Effector memory CD4-positive, alpha-beta T cell (primary cell): ENCODE results near the gene OPN3.

ENCODE experiments used
- DNase-seq, 3 donors: peaks; one replicate each; pipeline ENCODE4 v3.0.0-alpha.2; 2020
- H3K27ac ChIP-seq: 2 replicates; pipeline ENCODE4 v1.7.0; 2013; ENCODE audit warnings: mild to moderate bottlenecking, low read length, moderate library complexity; ENCODE audit not compliant: insufficient read depth, poor library complexity, severe bottlenecking
- H3K27me3 ChIP-seq: replicated peaks from 2 replicates; pipeline ENCODE4 v1.7.0; 2013; ENCODE audit warnings: mild to moderate bottlenecking, low read length; ENCODE audit not compliant: insufficient read depth, control insufficient read depth, poor library complexity, severe bottlenecking
- H3K36me3 ChIP-seq: 2 replicates; pipeline ENCODE4 v1.7.0; 2013; ENCODE audit warnings: mild to moderate bottlenecking, low read length, moderate library complexity; ENCODE audit not compliant: control insufficient read depth, insufficient read depth
- H3K4me1 ChIP-seq: 2 replicates; pipeline ENCODE4 v1.7.0; 2013; ENCODE audit warnings: low read length, mild to moderate bottlenecking; ENCODE audit not compliant: control insufficient read depth, insufficient read depth, poor library complexity, severe bottlenecking
- H3K4me3 ChIP-seq: 2 replicates; pipeline ENCODE4 v1.7.0; 2013; ENCODE audit warnings: low read length, low read depth, mild to moderate bottlenecking; ENCODE audit not compliant: insufficient read depth, poor library complexity, severe bottlenecking
- H3K9me3 ChIP-seq: 2 replicates; pipeline ENCODE4 v1.7.0; 2013; ENCODE audit warnings: mild to moderate bottlenecking, low read length, moderate library complexity; ENCODE audit not compliant: control insufficient read depth

Gene OPN3

DNA sequence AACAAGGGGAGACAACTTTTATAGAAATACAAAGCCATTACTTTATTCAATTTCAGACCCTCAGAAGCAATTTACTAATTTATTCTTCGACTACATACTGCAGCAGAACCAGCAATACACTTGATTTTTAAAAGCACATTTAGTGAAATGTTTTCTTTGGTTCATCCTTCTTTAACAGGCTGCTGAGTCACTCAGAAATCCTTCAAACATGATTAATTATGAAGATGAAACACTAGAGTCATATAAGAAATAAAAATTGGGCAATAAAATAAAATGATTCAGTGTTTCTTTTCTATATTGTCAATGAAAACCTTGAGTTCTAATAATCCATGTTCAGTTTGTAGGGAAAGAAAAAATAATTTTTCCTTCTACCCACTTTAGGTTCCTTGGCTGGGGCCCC is 47.0 kb downstream of the OPN3 start:
- Histone ChIP-seq H3K4me1 (no peaks in the 10 kb centered on the region), H3K36me3 (no peaks in the 10 kb centered on the region), H3K9me3 (no peaks in the 10 kb centered on the region), H3K4me3 (no peak overlapping the region), H3K27me3 (no peaks in the 10 kb centered on the region), H3K27ac (no peak overlapping the region)
- no peak for DNase-seq

DNA sequence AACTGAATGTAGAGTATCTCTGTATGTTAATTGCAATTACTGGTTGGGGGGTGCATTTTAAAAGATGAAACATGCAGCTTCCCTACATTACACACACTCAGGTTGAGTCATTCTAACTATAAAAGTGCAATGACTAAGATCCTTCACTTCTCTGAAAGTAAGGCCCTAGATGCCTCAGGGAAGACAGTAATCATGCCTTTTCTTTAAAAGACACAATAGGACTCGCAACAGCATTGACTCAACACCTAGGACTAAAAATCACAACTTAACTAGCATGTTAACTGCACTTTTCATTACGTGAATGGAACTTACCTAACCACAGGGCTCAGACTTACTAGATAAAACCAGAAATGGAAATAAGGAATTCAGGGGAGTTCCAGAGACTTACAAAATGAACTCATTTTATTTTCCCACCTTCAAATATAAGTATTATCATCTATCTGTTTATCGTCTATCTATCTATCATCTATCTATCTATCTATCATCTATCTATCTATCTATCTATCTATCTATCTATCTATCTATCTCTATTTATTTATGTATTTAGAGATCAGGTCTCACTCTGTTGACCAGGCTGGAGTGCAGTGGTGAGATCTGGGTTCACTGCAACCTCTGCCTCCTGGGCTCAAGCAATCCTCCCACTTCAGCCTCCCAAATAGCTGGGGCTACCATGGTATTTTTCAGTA is 47.8 kb downstream of the OPN3 start:
- no peaks in the 10 kb centered on the region for H3K36me3 ChIP-seq
- no peaks in the 10 kb centered on the region for H3K4me1 ChIP-seq
- H3K27me3 ChIP-seq, result no peaks in the 10 kb centered on the region
- no peak overlapping the region for H3K4me3 ChIP-seq
- no peak for DNase-seq
- H3K27ac ChIP-seq, result no peak overlapping the region
- no peaks in the 10 kb centered on the region for H3K9me3 ChIP-seq

GRCh38 chr1:241591736-241592135 is 48.4 kb downstream of the OPN3 start:
- Histone ChIP-seq H3K36me3 (no peaks in the 10 kb centered on the region), H3K4me1 (no peaks in the 10 kb centered on the region), H3K9me3 (no peaks in the 10 kb centered on the region), H3K27ac (no peak overlapping the region), H3K4me3 (no peak overlapping the region), H3K27me3 (no peaks in the 10 kb centered on the region)
- DNase-seq, result no peak

DNA sequence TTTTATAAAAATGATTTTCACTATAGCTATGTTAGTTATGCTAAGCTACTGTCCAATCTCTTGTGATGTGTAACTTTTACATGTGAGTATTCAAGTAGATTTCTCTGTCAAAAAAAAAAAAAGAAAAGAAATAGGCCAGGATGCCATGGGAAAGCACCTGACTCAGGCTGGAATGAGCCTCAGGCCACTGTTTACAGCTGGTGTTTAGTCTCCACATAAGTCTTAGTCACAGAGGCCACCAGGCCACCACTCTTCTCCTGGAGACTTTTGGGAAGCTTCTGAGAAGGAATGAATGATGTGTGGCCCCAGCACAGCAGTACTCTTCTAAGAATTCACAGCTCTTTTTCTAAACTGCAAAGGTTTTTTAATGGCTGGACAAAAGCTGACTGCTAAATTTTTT is 48.9 kb downstream of the OPN3 start:
- H3K4me1 ChIP-seq, result no peaks in the 10 kb centered on the region
- no peak overlapping the region for H3K27ac ChIP-seq
- no peaks in the 10 kb centered on the region for H3K36me3 ChIP-seq
- DNase-seq, result no peak
- no peaks in the 10 kb centered on the region for H3K9me3 ChIP-seq
- no peak overlapping the region for H3K4me3 ChIP-seq
- H3K27me3 ChIP-seq, result no peaks in the 10 kb centered on the region

DNA sequence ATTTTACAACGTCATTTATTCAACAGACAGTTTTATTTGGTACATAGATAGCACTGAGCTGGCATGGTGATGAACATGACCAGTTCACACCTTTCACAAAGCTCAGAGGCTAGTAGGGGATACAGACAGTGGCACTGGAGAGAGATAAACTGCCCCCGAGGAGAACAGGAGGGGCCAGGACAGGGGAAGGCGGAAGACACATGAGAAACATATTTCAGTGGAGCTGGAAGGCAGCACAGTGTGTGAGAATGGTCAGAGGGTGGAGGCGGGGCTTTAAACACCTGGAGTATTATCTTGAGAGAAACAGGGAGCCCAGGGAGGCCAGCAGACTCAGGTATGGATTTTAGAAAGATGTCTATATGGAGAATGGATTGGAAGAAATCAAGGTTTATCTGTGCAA is 49.5 kb downstream of the OPN3 start:
- Histone ChIP-seq H3K27me3 (no peaks in the 10 kb centered on the region), H3K36me3 (no peaks in the 10 kb centered on the region), H3K4me3 (no peak overlapping the region), H3K9me3 (no peaks in the 10 kb centered on the region), H3K4me1 (no peaks in the 10 kb centered on the region), H3K27ac (no peak overlapping the region)
- DNase-seq, result no peak

DNA sequence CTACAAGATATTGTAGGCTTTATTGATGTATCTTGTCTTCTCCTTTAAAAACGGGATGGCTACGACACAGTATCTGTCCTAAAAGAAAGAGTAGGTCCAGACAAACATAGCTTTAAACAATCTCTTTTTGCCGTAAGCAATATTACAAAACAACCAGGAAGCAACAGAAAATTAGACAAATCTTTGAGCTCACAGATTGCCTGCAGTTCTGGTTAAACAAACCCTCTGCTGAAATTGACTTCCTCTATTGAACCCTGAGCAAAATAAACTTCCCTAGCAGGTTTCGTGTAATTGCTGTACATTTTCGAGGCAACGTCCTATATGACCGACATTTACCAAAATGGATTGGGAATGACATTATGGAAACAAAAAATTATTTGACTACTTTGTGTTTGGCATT is 50.6 kb downstream of the OPN3 start:
- Histone ChIP-seq H3K4me3 (no peak overlapping the region), H3K36me3 (no peaks in the 10 kb centered on the region), H3K9me3 (no peaks in the 10 kb centered on the region), H3K4me1 (no peaks in the 10 kb centered on the region), H3K27me3 (no peaks in the 10 kb centered on the region), H3K27ac (no peak overlapping the region)
- no peak for DNase-seq

GRCh38 chr1:241586905-241587512 is 53.2 kb downstream of the OPN3 start:
- Histone ChIP-seq H3K4me1 (no peaks in the 10 kb centered on the region), H3K9me3 (no peaks in the 10 kb centered on the region), H3K27ac (no peak overlapping the region), H3K27me3 (no peaks in the 10 kb centered on the region), H3K4me3 (no peak overlapping the region), H3K36me3 (no peaks in the 10 kb centered on the region)
- DNase-seq, result no peak

GRCh38 chr1:241582921-241583321 is 57.2 kb downstream of the OPN3 start:
- H3K4me1 ChIP-seq, result no peaks in the 10 kb centered on the region
- no peak for DNase-seq
- no peaks in the 10 kb centered on the region for H3K27me3 ChIP-seq
- no peaks in the 10 kb centered on the region for H3K36me3 ChIP-seq
- no peaks in the 10 kb centered on the region for H3K9me3 ChIP-seq
- H3K4me3 ChIP-seq, result no peak overlapping the region
- no peak overlapping the region for H3K27ac ChIP-seq

DNA sequence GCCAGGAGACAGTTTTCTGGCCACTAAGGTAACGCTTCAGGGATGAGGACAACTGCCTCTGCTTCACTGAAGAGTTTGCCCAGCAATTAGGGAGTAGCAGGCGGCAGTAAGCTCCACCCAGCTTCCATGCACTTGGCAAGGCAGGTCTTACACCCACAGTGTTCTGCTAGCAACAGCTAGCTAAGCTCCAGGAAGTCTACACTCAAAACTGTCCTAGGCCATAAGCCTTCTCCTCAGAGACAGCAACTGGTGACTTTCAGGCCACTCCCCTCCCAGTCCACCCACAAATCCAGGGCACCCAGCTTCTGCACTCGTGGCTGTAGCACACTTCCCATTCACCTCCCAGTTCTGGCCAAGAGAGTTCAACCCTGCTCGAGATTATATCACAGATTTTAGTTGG is 60.7 kb downstream of the OPN3 start:
- H3K27me3 ChIP-seq, result no peaks in the 10 kb centered on the region
- no peaks in the 10 kb centered on the region for H3K4me1 ChIP-seq
- no peak overlapping the region for H3K27ac ChIP-seq
- DNase-seq, result no peak
- no peaks in the 10 kb centered on the region for H3K36me3 ChIP-seq
- H3K9me3 ChIP-seq, result no peaks in the 10 kb centered on the region
- no peak overlapping the region for H3K4me3 ChIP-seq

DNA sequence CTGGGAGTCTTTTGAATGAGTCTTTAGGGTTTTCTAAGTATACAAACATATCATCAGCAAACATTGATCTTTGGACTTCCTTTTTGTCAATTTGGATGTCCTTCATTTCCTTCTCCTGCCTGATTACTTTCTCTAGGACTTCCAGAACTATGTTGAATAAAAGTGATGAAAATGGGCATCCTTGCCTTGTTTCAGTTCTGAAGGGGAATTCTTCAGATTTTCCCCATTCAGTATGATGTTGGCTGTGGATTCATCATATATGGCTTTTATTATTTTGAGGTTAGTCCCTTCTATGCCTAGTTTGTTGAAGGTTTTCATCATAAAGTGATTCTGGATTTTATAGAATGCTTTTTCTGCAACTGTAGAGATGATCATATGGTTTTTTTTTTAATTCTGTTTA is 66.0 kb downstream of the OPN3 start:
- Histone ChIP-seq H3K27ac (no peak overlapping the region), H3K27me3 (no peaks in the 10 kb centered on the region), H3K4me1 (no peaks in the 10 kb centered on the region), H3K36me3 (no peaks in the 10 kb centered on the region), H3K9me3 (no peaks in the 10 kb centered on the region), H3K4me3 (no peak overlapping the region)
- no peak for DNase-seq
